GM21786 (cell line): ENCODE measurements around the gene GATA5.
A peak's percentile ranks its signal among the peaks of the same experiment; 100 is the strongest.

Experiments
- ATAC-seq: cut with Tn5 transposase; IDR thresholded peaks from one replicate; pipeline ENCODE4 v1.9.1; 2021; ENCODE audit not compliant: unreplicated experiment

Gene GATA5, protein sequence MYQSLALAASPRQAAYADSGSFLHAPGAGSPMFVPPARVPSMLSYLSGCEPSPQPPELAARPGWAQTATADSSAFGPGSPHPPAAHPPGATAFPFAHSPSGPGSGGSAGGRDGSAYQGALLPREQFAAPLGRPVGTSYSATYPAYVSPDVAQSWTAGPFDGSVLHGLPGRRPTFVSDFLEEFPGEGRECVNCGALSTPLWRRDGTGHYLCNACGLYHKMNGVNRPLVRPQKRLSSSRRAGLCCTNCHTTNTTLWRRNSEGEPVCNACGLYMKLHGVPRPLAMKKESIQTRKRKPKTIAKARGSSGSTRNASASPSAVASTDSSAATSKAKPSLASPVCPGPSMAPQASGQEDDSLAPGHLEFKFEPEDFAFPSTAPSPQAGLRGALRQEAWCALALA

DNA sequence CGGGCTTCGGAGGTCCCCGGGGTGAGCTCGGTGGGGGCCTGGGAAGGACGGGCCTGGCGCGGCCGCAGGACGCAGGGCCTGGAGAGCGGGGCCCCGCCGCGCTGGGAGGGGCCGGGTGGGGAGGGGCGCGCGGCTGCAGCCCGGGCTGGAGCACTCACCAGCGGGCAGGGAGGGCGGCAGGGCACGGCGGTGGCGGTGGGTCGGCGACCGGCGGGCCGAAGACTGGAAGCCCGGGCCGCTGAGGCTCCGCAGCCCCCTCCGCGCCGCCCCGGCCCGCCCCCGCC lies at the start of gene GATA5:
GATA5 (minus strand) TSS at position 224 of the 284 bp plus-strand sequence. CDS start 474 bp downstream, outside the sequence.
- ATAC-seq: no peak

DNA sequence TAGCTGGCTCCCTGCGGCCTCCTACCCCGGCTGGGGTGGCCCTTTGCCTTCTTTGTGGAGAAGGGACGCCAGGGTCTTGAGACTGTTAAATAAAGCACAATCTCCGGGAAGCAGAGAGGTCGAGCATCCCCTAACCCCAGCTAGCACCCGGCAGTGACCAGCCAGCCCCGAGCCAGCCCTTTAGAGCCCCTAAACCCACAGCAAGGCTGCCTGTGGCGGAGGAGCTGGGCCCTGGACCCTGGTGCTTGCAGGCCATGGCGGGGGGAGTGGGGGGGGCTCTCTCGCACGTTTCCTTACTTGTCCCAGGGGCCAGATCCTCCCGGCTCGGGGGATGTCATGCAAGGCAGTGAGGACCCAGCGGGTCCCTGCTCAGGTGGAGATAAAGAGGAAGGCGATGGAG lies 49.2 kb upstream of the GATA5 start:
- ATAC-seq: no peak

- ATAC-seq: no peak
Measured at GRCh38 chr20:62524505-62524911, 48.7 kb upstream of the GATA5 start.

DNA sequence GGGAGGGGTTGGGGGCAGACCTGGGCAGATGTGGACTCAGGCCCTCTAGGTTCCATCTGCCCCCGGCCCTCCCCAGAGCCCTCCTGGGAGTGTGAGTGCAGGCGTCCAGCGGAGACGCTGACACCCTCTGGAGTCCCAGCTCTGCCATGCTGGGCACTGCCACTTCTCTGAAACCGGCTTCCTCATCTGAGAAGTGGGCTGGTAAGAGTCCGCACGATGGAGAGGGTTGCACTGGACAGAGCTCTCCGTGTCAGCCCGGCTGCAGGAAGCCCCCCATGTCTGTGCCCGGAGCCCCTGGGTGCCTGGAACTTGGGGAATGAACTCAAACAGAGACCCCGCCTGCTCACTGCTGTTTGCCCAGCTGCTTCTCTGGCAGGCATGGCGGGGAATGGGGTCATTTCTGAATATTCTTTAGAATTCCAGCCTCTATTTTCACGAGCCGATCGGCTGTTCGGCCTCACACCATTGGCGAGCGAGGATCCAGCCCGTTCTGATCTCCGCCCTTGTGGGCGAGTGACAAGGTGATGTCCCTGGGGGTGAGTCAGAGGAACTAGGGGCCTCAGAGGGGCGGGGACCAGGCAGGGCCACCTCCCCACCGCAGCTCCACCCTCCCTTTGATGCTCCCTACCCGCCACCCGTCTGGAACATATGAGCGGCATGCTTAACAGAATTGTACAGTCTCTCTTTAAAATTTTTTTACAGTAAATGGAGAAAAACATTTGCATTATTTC lies 47.8 kb upstream of the GATA5 start:
- ATAC-seq: peak; percentile 52

GRCh38 chr20:62522748-62523396 lies 47.1 kb upstream of the GATA5 start:
- ATAC-seq: no peak

DNA sequence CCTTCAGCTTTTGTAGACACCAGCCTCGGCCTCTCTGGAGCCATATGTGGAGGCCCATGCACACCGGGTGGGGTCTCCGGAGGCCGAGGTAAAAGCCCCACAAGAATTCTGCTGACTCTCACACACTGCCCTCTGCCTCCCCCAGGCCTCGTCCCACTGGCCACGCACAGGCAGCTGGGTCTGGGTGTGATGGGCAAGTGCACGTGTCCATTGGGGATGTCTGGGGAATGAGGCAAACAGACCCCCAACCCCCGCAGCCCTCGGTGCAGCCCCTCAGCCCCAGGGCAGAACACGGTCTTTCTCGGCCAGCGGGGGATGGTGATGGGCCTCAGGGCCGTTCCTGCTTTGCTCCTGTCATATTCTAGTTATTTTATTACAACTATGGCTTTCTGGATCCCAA lies 44.0 kb upstream of the GATA5 start:
- ATAC-seq: no peak

DNA sequence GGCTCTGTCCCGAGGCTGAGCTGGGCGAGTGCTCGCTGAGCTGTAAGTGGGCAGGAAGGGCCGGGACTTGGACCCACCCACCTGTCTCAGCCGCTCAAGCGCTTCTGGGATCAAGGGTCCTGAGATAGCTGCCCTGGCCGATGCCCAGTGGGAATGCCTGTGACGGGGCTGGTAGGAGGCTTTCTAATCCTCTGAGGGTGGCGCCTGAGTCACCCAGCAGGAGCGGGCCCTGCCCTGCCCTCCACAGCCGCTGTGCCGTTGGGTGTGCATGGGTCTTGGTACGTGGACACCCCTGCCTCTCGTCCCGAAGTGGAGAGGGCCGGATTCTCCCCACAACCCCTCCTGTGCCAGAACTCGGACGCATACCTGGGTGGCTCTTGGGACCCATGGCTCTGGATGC lies 43.1 kb upstream of the GATA5 start:
- no peak for ATAC-seq

- ATAC-seq: no peak
Measured at GRCh38 chr20:62517901-62518610, 42.3 kb upstream of the GATA5 start.

DNA sequence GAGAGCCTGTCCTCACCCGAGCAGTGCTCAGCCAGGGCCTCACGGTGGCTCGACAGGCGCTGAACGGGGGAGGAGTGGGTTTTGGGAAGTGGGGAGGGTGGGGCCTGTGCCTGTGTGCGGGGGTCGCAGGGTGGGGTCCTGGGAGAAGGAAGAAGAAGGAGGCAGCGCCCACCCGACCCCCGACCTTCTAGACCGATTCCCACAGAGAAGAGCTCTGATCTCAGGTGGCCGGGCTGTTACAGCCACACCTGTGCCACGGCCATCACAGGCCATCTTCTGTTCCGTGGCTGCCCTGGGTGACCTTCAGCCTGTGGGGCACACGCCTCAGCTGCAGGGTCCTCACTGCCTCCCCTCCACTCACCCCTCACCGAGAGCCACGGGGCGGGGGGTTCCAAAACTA lies 41.4 kb upstream of the GATA5 start:
- ATAC-seq: no peak

DNA sequence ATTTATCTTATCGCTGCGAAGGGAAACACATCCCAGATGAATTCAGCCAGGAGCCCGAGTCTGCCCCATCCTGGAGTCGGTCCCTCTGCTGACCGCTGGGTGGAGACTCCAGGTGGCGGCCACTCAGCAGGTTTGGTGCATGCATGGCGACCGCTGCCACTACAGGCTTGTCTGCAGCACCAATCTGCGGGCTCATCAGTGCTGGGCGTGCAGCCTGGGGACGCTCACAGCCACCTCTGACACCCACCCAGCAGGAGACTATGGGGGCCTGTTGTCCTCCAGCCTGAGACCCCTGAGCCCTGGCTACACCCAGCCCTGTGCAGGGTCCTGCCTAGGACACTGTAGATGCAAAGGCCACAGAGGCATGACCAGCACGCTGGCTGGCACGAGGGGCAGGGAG lies 40.5 kb upstream of the GATA5 start:
- no peak for ATAC-seq

GRCh38 chr20:62515826-62516225 lies 40.0 kb upstream of the GATA5 start:
- no peak for ATAC-seq

DNA sequence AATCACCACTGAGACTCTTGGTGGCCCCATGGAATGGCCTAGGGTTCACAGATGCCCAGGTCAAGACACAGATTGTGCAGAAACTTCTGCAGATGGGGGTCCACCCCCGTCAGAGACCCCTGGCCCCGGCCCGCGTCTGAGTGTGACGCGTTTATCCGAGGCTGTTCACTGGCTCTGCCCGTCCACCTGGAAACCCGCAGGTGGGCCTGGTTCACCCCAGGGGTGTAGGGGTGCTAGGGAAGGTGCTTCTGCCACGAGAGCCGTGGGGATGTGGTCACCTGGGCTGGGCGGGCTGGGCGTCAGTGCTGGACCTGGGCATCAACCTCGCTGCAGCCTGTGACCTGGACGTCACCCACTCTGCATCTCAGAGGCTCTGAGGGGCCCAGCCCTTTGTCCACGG lies 39.5 kb upstream of the GATA5 start:
- no peak for ATAC-seq

- no peak for ATAC-seq
Measured at GRCh38 chr20:62513991-62514390, 38.2 kb upstream of the GATA5 start.

DNA sequence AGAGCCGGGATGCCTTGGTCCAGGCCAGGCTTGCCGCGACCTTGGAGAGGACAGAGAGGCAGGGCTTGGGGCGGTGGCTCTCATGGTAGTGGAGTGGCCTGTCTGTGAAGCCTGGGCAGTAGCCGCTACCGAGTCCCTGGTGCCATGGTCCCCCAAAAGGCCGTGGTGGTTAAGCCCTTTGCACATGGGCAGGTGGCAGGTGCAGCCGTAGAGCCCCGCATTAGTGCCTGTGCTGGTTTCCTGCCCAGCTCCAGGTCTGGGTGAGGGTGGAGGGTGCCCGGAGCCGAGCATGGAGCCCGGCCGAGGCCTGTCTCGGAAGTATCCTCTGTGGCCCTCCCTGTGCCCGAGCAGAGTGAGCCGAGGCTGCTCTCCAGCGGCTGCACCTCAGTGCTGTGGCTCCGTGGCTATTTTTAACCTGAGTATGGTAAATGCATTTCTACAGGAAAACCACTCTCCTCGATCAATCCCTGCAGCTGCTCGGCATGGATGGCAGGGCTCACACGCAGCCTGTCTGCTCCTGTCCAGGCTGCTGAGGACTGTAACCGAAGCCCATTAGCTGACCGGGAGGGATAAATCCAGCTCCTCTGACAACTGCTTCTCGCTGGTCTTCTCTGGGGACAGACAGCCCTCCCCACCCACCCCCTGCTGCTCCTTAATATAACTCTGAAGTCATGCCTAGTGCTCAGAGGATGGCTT lies 36.3 kb upstream of the GATA5 start:
- ATAC-seq: no peak

GRCh38 chr20:62511300-62511914 lies 35.6 kb upstream of the GATA5 start:
- no peak for ATAC-seq

DNA sequence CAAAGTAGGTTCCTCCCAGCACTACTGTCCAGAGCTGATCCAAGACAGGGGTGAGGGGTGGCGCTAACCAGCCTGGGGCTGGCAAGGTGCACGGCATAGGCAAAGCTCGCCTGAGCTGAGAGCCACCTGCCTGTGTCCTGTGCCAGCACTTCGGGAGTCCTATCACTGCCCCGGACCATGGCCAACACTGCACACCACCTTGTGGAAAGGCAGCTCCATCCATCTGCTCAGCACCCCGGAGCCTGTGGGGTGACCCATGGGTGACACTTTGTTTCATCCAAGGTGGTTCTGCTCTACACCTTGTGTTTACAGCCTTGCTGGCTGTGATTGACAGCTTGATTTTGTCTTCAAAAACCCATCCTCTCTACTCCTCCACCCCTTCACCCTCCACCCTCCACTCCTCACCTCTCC lies 32.9 kb upstream of the GATA5 start:
- ATAC-seq: no peak

- ATAC-seq: no peak
Measured at GRCh38 chr20:62507991-62508640, 32.3 kb upstream of the GATA5 start.

DNA sequence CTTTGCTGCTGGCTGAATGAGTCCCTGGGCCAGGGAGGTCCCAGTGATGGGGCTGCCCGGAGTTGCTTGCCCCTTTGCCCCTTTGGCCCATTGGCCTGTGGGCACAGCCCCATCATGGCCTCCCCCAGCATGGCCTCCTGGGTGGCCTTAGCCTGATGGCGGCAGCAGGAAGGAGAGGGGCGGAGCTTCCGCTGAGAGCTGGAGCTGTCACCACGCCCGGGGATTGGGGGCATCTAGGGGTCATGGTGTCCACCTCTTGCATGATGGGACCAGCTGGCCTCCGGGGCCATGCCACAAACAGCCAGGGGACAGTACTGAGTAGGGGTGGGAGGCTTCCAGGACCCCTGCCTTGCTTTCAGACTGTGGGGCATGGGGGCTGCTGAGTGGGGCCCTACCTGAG lies 31.5 kb upstream of the GATA5 start:
- ATAC-seq: no peak

DNA sequence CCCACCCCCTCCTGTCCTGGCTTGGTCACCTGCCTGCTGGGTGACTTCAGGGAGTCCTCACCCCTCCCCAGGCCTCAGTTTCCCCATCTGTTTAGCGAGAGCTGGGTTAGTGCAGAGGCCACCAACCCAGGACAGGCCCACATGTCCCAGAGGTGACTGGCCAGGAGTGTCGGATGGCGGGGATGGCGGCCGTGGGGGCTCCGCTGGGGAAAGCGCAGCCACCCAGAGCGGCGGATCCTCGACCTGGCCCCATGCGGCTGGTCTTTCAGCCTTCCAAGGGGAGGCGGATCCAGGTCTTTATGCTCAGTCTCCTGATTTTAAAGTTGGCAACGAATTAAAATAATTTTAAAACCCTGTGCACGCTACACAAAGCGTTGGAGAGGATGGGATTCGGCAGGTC lies 31.0 kb upstream of the GATA5 start:
- ATAC-seq: no peak

DNA sequence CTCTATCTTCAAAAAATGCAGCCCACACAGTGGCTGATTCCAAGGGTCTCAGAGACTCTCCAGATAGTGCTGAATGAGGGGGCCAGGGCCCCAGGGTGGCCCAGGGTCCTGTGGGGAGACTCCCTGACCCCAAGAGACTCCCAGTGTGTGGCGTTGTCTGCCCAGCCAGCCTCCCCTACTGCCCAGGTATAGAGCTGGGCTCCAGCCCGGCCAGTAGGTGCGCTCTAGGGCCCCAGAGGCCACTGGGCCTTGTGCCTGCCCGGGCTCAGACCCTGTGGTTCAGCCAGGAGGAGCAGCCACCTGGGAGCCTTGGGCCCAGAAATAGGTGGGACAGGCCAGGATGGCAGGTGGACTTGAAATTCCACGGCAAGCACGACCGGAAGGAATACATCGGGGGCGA lies 30.3 kb upstream of the GATA5 start:
- no peak for ATAC-seq
